Measurements from ENCODE around the gene SLC17A7.

DNA sequence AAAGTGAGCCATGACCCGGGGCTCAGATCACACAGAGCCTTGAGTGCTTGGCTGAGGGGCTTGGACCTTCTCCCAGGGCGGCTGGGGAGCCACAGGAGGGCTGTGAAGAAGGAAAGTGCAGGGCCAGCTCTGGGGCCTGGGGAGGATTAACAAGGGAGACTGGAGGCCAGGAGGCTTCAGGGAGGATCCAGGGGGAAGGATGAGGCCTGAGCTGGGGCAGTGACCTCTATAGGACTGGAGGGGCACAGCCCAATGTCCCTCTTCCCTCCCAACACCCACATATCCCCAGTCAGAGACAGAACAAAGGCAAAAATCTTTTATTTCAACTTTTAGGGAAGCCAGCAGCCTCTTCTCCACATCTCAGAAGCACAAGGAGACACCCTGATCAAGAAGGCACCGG is 4.7 kb upstream of the SLC17A7 start:
- TF ChIP-seq, protein P1, sequence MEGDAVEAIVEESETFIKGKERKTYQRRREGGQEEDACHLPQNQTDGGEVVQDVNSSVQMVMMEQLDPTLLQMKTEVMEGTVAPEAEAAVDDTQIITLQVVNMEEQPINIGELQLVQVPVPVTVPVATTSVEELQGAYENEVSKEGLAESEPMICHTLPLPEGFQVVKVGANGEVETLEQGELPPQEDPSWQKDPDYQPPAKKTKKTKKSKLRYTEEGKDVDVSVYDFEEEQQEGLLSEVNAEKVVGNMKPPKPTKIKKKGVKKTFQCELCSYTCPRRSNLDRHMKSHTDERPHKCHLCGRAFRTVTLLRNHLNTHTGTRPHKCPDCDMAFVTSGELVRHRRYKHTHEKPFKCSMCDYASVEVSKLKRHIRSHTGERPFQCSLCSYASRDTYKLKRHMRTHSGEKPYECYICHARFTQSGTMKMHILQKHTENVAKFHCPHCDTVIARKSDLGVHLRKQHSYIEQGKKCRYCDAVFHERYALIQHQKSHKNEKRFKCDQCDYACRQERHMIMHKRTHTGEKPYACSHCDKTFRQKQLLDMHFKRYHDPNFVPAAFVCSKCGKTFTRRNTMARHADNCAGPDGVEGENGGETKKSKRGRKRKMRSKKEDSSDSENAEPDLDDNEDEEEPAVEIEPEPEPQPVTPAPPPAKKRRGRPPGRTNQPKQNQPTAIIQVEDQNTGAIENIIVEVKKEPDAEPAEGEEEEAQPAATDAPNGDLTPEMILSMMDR (IDR thresholded peaks at IDR 0.05), result no peak
- peak; percentile 82; the same call in 1 of the 2 replicates for TF ChIP-seq ZNF263 (CRISPR knock-in tag; IDR thresholded peaks at IDR 0.05; ENCODE audit: low read depth)
- TF ChIP-seq, protein P2, sequence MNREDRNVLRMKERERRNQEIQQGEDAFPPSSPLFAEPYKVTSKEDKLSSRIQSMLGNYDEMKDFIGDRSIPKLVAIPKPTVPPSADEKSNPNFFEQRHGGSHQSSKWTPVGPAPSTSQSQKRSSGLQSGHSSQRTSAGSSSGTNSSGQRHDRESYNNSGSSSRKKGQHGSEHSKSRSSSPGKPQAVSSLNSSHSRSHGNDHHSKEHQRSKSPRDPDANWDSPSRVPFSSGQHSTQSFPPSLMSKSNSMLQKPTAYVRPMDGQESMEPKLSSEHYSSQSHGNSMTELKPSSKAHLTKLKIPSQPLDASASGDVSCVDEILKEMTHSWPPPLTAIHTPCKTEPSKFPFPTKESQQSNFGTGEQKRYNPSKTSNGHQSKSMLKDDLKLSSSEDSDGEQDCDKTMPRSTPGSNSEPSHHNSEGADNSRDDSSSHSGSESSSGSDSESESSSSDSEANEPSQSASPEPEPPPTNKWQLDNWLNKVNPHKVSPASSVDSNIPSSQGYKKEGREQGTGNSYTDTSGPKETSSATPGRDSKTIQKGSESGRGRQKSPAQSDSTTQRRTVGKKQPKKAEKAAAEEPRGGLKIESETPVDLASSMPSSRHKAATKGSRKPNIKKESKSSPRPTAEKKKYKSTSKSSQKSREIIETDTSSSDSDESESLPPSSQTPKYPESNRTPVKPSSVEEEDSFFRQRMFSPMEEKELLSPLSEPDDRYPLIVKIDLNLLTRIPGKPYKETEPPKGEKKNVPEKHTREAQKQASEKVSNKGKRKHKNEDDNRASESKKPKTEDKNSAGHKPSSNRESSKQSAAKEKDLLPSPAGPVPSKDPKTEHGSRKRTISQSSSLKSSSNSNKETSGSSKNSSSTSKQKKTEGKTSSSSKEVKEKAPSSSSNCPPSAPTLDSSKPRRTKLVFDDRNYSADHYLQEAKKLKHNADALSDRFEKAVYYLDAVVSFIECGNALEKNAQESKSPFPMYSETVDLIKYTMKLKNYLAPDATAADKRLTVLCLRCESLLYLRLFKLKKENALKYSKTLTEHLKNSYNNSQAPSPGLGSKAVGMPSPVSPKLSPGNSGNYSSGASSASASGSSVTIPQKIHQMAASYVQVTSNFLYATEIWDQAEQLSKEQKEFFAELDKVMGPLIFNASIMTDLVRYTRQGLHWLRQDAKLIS (CRISPR knock-in tag; IDR thresholded peaks at IDR 0.05; ENCODE audit: borderline replicate concordance), result no peak

Measured in WTC11 (cell line).